ENCODE results near the gene MYO9B. TPM values are rescaled to one million over a fixed set of nuclear protein-coding genes. Genes with fewer than 3 reads are reported as not detected.
A peak's percentile ranks its signal among the peaks of the same experiment; 100 is the strongest.

Gene MYO9B
- polyA plus RNA-seq, 2 of the 4 experiments (the other 2 are of a cell fraction), result 13.0 to 27.7 TPM

GRCh38 chr19:17205237-17206140, 129.9 kb downstream of the MYO9B start:
- peak; percentile 57 to 72 for DNase-seq (ENCODE audit: low read depth in 1 of 2, low spot score in 1 of 2)
- H3K9me3 ChIP-seq, result no peaks in the 10 kb centered on the region
- no peak overlapping the region for H3K27ac ChIP-seq
- ATAC-seq, result peak; percentile 58 to 75
- TF ChIP-seq CTCF (IDR thresholded peaks at IDR 0.05), result peak; percentile 46
- peak; percentile 38 to 67; a peak in 4 of 5 replicates for TF ChIP-seq RAD21 (conservative IDR thresholded peaks at IDR 0.05 in 1 of 2, IDR thresholded peaks at IDR 0.05 in 1 of 2)
- no peak for TF ChIP-seq MYC (IDR thresholded peaks at IDR 0.05; ENCODE audit: borderline replicate concordance, low read length)
- no peak for TF ChIP-seq RARB (CRISPR knock-in tag; IDR thresholded peaks at IDR 0.05)
- TF ChIP-seq CHD2 (IDR thresholded peaks at IDR 0.05; ENCODE audit: low read length, partially characterized antibody), result no peak
- peak; percentile 43; the same call in 2 of the 3 replicates for TF ChIP-seq SMC3 (IDR thresholded peaks at IDR 0.05)
- no peak for TF ChIP-seq HEYL (CRISPR knock-in tag; IDR thresholded peaks at IDR 0.05)
- TF ChIP-seq MAX (IDR thresholded peaks at IDR 0.05), result no peak
- no peak for TF ChIP-seq MAZ (IDR thresholded peaks at IDR 0.05; ENCODE audit: borderline replicate concordance, low read depth, low read length)
- TF ChIP-seq RFX5 (IDR thresholded peaks at IDR 0.05), result no peak
- ChIA-PET CTCF (interaction anchor here (0.5 to 2.2 kb wide), 7 partner anchors 10 to 80 kb away, joined by 3 to 11 read pairs (median 3); partner anchors contain the start of genes ANKLE1 and USE1), POLR2A (no interaction called here)
- no peak overlapping the region for H3K4me3 ChIP-seq
- 87% methylated on average over 7 of the region's 27 CpGs for WGBS (ENCODE audit: missing lambda C conversion rate)
- FAIRE-seq, result no peak
- H3K4me2 ChIP-seq, result no peak overlapping the region
- H3K4me1 ChIP-seq, result no peaks in the 10 kb centered on the region

GRCh38 chr19:17206736-17207581, 131.4 kb downstream of the MYO9B start:
- Histone ChIP-seq H3K4me2 (no peak overlapping the region), H3K4me3 (no peak overlapping the region), H3K4me1 (no peaks in the 10 kb centered on the region), H3K9me3 (no peaks in the 10 kb centered on the region), H3K27ac (no peak overlapping the region)
- FAIRE-seq (no peak), DNase-seq (ENCODE audit: low read depth in 1 of 2, low spot score in 1 of 2) (no peak), ATAC-seq (no peak)
- 95% methylated on average over 15 of the region's 25 CpGs for WGBS (ENCODE audit: missing lambda C conversion rate)
- TF ChIP-seq NPAS2 (CRISPR knock-in tag; IDR thresholded peaks at IDR 0.05; ENCODE audit: borderline replicate concordance) (no peak), HDAC2 (IDR thresholded peaks at IDR 0.05) (no peak), FOSL2 (IDR thresholded peaks at IDR 0.05) (no peak), FOSL2 (CRISPR knock-in tag; IDR thresholded peaks at IDR 0.05) (no peak), ELK1 (IDR thresholded peaks at IDR 0.05; ENCODE audit: low read depth, low read length) (no peak), GATA3 (IDR thresholded peaks at IDR 0.05; ENCODE audit: borderline replicate concordance) (no peak), CBX8 (IDR thresholded peaks at IDR 0.05) (no peak)
- POLR2A ChIA-PET, result no interaction called here
- CTCF ChIA-PET, result interaction anchor here (1.1 kb wide), 1 partner anchor 77 kb away, joined by 3 read pairs; no protein-coding TSS in a partner anchor

Measured in A549 (cell line).